ENCODE measurements around the gene FBXW4.
"Not testable (repeated sequence)": the region's sequence is repeated elsewhere in the genome, so short reads cannot be mapped to it uniquely, and the experiment has no call there.

FBXW4 gene

DNA sequence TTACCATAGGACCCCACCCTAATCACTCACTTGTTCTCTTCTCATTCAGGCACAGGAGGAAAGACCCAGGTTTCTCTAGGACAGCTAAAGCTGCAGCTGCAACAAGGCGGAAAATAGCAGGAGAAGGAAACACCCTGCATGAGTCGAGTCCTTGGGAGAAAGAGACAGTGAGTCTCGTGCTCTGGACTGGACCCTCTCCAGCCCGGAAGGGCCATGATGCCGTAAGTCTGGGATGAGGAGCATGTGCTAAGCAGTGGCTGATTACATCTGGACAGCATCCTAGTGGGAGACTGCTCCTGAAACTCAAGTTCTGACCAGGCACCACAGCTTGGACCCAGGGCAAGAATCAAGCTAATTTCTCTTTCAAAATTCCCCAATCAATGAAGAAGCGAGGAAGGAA is 39.4 kb downstream of the FBXW4 start:
- no peak for DNase-seq (ENCODE audit: low read depth in 2 of 2)

DNA sequence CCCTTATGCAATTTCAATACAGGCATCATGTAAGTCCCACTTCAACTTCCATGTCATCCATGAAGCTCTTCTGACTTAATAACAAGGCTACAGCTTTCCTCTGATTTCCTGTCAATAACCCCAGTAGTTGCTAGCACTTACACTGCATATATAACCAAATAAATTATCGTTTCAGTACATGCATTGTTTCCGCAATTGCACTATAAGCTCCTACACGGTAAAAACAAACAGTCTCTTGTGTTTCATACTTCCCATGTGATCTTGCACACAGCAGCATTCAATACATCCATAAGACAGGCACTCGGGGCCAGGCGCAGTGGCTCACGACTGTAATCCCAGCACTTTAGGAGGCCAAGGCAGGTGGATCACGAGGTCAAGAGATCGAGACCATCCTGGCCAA is 41.4 kb downstream of the FBXW4 start:
- no peak for DNase-seq (ENCODE audit: low read depth in 2 of 2)

GRCh38 chr10:101651336-101651735 is 43.6 kb downstream of the FBXW4 start:
- no peak for DNase-seq (ENCODE audit: low read depth in 2 of 2)

GRCh38 chr10:101650863-101651262 is 44.1 kb downstream of the FBXW4 start:
- DNase-seq (ENCODE audit: low read depth in 2 of 2), result no peak

GRCh38 chr10:101649525-101650085 is 45.4 kb downstream of the FBXW4 start:
- no peak for DNase-seq (ENCODE audit: low read depth in 2 of 2)

- DNase-seq (ENCODE audit: low read depth in 2 of 2), result no peak
Measured at GRCh38 chr10:101647255-101647654, 47.7 kb downstream of the FBXW4 start.

DNA sequence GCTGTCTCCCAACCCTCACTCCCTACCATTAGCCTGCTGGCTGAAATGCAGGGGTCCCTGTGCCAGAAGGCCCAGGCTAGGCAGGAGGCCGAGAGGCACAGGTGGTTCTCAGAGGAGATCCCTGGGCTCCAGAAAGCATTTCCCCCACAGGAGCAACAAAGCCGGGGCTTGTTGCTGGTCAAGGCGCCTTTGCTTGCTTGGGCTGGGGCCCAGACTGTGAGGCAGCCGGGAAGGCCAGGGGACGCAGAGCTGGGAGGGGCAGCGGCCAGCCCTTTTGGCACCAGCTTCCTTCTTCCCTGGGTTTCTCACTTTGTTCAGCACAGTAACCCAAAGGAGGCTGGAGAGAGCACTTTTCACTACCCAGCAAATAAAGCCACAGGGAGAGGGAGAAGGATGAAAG is 48.6 kb downstream of the FBXW4 start:
- DNase-seq (ENCODE audit: low read depth in 2 of 2), result no peak

GRCh38 chr10:101645659-101646058 is 49.3 kb downstream of the FBXW4 start:
- no peak for DNase-seq (ENCODE audit: low read depth in 2 of 2)

- DNase-seq (ENCODE audit: low read depth in 2 of 2), result no peak
Measured at GRCh38 chr10:101644002-101644401, 51.0 kb downstream of the FBXW4 start.

DNA sequence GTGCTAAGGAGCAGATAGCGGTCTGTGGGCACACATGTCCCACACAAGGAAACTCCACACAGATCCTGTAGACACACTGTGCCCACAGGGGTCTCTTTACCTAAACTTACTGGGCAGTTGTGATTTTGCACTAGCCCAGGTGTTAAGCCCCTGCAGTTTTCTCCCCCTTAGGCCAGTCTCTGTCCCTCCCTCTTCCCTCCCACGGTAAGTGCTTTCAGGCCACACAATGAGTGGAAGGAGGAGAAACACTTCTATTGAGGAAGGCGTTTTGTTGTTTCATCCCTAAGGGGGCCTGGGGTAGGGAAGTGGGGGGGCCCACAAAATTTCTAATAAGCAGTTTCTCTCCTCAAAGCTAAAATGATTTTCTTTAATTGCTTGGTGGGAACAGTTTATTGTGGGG is 51.4 kb downstream of the FBXW4 start:
- no peak for DNase-seq (ENCODE audit: low read depth in 2 of 2)

DNA sequence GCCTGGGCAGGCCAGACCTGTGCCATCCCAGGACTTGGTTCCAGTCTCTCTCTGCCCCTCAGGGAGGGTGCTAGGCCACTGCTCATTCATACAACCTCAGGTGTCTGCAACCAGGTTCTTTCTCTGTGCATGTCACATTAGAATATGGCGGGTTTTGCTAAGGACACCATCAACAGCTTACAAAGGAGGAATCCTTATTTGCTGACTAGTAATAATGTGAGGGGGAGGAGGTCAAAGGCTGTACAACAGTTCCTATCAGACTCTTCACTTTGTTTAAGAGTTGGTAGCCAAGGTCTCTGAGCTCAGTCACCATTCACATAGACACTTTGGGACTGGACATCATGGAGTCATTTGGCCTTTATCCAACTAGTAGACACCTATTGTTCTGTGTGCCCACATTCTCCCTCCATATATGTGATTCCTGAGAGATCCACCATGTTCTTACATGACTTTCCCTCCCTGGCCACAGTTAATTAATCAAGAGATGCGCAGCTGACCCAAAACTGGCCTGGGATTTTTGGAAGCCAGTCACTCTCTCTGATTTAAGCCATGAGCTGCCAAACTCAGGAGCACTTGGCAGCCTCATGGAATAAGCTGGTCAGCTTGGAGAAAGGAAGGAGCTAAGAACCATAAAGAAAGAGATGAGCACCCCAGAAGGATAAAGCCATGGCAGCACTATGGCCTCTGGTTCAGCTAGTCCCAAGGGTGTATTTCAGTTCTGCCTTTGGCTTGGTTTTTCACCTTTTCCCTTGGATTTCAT is 55.6 kb downstream of the FBXW4 start:
- DNase-seq (ENCODE audit: low read depth in 2 of 2), result no peak

GRCh38 chr10:101633510-101633909 is 61.5 kb downstream of the FBXW4 start:
- DNase-seq (ENCODE audit: low read depth in 2 of 2), result not testable (repeated sequence)

DNA sequence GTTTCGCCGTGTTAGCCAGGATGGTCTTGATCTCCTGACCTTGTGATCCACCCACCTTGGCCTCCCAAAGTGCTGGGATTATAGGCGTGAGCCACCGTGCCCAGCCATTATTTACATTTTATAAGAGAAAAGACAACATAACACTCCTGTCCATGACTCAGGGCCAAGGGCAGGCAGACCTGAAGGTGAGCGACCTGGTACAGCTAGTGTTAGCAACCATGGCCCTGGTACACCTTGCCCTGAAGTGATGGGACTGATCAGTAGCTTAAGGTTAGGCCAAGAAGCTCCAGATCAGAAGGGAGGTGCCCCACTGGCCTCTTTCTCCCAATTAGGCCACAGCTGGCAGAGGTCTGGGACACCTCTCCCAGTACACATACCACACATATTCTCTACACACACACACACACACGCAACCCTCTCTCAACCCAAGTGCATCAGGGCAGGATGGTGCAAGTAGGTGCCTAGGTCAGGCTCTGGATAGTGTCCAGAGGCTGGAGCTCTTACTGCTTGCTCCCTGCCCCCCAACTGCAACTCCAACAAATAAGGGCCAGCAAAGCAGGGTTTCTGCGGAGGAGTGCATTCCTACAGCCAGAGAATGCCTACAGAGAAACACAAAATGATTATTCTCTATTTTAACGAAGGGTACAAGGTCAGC is 63.0 kb downstream of the FBXW4 start:
- DNase-seq (ENCODE audit: low read depth in 2 of 2), result no peak

GRCh38 chr10:101630633-101630920 is 64.4 kb downstream of the FBXW4 start:
- DNase-seq (ENCODE audit: low read depth in 2 of 2), result no peak

- DNase-seq (ENCODE audit: low read depth in 2 of 2), result no peak
Measured at GRCh38 chr10:101629837-101630632, 64.9 kb downstream of the FBXW4 start.

- DNase-seq (ENCODE audit: low read depth in 2 of 2), result no peak
Measured at GRCh38 chr10:101625821-101626412, 69.1 kb downstream of the FBXW4 start.

- no peak for DNase-seq (ENCODE audit: low read depth in 2 of 2)
Measured at GRCh38 chr10:101624526-101625102, 70.4 kb downstream of the FBXW4 start.

- DNase-seq (ENCODE audit: low read depth in 2 of 2), result no peak
Measured at GRCh38 chr10:101623528-101623927, 71.4 kb downstream of the FBXW4 start.

- DNase-seq (ENCODE audit: low read depth in 2 of 2), result no peak
Measured at GRCh38 chr10:101619983-101620382, 75.0 kb downstream of the FBXW4 start.

GRCh38 chr10:101618871-101619270 is 76.1 kb downstream of the FBXW4 start:
- no peak for DNase-seq (ENCODE audit: low read depth in 2 of 2)

DNA sequence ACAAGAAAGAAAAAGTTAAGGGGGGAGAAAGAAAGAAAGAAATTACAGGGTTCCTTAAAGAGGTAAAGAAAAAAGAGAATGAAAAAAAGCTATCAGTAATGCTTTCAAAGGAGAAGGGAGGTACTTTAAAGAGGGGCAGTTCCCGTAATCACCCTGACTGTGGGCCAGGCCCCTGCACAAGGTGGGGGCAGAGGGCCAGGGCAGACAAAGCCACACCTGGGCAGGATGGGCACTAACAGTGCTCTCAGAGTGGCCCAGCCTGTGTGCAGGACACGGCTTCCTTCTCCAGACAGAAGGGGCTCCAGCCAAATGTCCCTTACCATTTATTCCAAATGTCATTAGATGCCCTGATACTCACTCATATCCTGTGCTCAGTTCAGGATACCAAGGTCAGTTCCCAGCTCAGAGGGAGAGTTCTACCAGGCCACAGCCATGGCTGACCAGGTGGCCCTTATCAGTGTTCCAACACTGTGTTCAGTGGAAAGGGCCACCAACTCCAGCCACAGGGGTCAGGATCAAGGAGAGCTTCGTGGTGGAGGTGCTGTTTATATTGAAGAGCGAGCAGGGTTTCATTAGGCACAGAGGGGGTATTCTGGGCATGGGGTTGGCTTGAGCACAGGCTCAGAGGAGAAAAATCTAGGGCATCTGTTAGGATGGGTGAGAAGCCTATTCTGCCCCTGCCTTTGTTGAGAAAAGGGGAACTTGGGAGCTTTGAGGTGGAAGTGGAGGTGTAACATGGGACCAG is 77.0 kb downstream of the FBXW4 start:
- DNase-seq (ENCODE audit: low read depth in 2 of 2), result no peak
